Smooth muscle cell (in vitro differentiated cells): ENCODE data around the gene MSANTD4. TPM values are rescaled to one million over a fixed set of nuclear protein-coding genes. Genes with fewer than 3 reads are reported as not detected.
A peak's percentile ranks its signal among the peaks of the same experiment; 100 is the strongest.

Source experiments
- DNase-seq: peaks from one replicate; lab custom pipeline; 2025; ENCODE audit not compliant: unreplicated experiment; lab: John Stamatoyannopoulos, UW
- H2AFZ ChIP-seq: fragments of 200-600 bp; sonication (generic); 2 replicates; pipeline ENCODE4 v1.6.0; 2016; ENCODE audit warnings: antibody characterized with exemption, low read depth, mild to moderate bottlenecking
- H3F3A ChIP-seq: fragments of 200-600 bp; sonication (generic); 2 replicates; pipeline ENCODE4 v1.6.0; 2017; ENCODE audit warnings: antibody characterized with exemption, low read depth
- H3K27ac ChIP-seq: fragments of 200-600 bp; sonication (generic); 2 replicates; pipeline ENCODE4 v1.5.1; 2016; ENCODE audit warnings: low read depth, mild to moderate bottlenecking
- H3K27me3 ChIP-seq: fragments of 200-600 bp; sonication (generic); 2 replicates; pipeline ENCODE4 v1.6.1; 2016; ENCODE audit warnings: low read depth, mild to moderate bottlenecking
- H3K36me3 ChIP-seq: fragments of 200-600 bp; sonication (generic); 2 replicates; pipeline ENCODE4 v1.5.1; 2016; ENCODE audit warnings: low read depth
- H3K4me1 ChIP-seq: fragments of 200-600 bp; sonication (generic); 2 replicates; pipeline ENCODE4 v1.5.1; 2016; ENCODE audit warnings: low read depth
- H3K4me2 ChIP-seq: fragments of 200-600 bp; sonication (generic); 2 replicates; pipeline ENCODE4 v1.6.0; 2016; ENCODE audit warnings: mild to moderate bottlenecking
- H3K4me3 ChIP-seq: fragments of 200-600 bp; sonication (generic); 2 replicates; pipeline ENCODE4 v1.5.1; 2016; ENCODE audit warnings: mild to moderate bottlenecking
- H3K79me2 ChIP-seq: fragments of 200-600 bp; sonication (generic); 2 replicates; pipeline ENCODE4 v1.6.0; 2016; ENCODE audit warnings: low read depth, mild to moderate bottlenecking
- H3K9ac ChIP-seq: fragments of 200-600 bp; sonication (generic); 2 replicates; pipeline ENCODE4 v1.6.0; 2016; ENCODE audit warnings: low read depth
- H3K9me3 ChIP-seq: fragments of 200-600 bp; sonication (generic); replicated peaks from 2 replicates; pipeline ENCODE4 v1.5.1; 2016; ENCODE audit warnings: low read depth
- H4K20me1 ChIP-seq: fragments of 200-600 bp; sonication (generic); 2 replicates; pipeline ENCODE4 v1.6.0; 2016; ENCODE audit warnings: low read depth
- WGBS: methylation state at CpG from one replicate; pipeline ENCODE4 v1.1.7; 2016; ENCODE audit warnings: low lambda C conversion rate; 5-methylcytosine and 5-hydroxymethylcytosine counted together
- polyA plus RNA-seq: library from polyadenylated mRNA; unstranded; fragments of >200 nt; fragmentation: Nextera tagmentation; extraction: Ambion mirVana; gene quantifications from 2 replicates; pipeline ENCODE4 v1.2.1, GENCODE V29; 2016
- total RNA-seq: library from RNA; depleted of rRNA; stranded (reverse); fragments of >200 nt; gene quantifications from 2 replicates; pipeline ENCODE4 v1.2.3, GENCODE V29; 2014
- TF ChIP-seq, protein P1 (sequence below): fragments of 200-600 bp; sonication (generic); IDR thresholded peaks from 2 replicates; pipeline ENCODE4 v1.5.1; 2017; ENCODE audit warnings: borderline replicate concordance, mild to moderate bottlenecking, antibody characterized with exemption; ENCODE audit not compliant: insufficient read depth, poor library complexity, severe bottlenecking

The MSANTD4 gene
- total and polyA plus RNA-seq, 2 experiments from 2014 or later, result 5.9 to 18.3 TPM

DNA sequence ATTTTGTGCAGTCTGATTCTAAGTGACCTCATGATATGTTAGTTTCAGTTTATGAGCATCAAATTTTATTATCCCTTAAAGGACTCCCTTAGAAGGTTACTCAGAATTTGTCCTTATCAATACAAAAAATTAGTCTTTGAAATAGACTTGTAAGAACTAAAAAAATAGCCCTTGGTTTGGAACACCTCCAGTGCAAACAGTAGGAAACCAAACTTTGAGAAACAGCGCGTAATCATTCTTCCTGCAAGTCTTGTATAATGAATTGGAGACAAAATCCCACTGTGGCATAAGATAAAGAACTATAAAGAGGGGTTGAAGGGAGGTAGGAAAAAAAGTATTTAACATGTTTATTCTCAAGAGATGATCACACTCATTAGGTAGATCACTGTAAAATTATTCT is 10.8 kb upstream of the MSANTD4 start:
- Histone ChIP-seq H3F3A (no peaks in the 10 kb centered on the region), H3K36me3 (no peaks in the 10 kb centered on the region), H3K4me3 (no peak overlapping the region), H3K4me2 (no peak overlapping the region), H3K9me3 (no peaks in the 10 kb centered on the region), H4K20me1 (no peaks in the 10 kb centered on the region), H3K27ac (no peak overlapping the region), H2AFZ (no peak overlapping the region), H3K27me3 (no peaks in the 10 kb centered on the region), H3K79me2 (no peaks in the 10 kb centered on the region), H3K4me1 (no peaks in the 10 kb centered on the region), H3K9ac (no peak overlapping the region)
- DNase-seq, result no peak
- TF ChIP-seq, protein P1, sequence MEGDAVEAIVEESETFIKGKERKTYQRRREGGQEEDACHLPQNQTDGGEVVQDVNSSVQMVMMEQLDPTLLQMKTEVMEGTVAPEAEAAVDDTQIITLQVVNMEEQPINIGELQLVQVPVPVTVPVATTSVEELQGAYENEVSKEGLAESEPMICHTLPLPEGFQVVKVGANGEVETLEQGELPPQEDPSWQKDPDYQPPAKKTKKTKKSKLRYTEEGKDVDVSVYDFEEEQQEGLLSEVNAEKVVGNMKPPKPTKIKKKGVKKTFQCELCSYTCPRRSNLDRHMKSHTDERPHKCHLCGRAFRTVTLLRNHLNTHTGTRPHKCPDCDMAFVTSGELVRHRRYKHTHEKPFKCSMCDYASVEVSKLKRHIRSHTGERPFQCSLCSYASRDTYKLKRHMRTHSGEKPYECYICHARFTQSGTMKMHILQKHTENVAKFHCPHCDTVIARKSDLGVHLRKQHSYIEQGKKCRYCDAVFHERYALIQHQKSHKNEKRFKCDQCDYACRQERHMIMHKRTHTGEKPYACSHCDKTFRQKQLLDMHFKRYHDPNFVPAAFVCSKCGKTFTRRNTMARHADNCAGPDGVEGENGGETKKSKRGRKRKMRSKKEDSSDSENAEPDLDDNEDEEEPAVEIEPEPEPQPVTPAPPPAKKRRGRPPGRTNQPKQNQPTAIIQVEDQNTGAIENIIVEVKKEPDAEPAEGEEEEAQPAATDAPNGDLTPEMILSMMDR, result no peak
- WGBS, result 76% methylated on average over 2 of the region's 2 CpGs

DNA sequence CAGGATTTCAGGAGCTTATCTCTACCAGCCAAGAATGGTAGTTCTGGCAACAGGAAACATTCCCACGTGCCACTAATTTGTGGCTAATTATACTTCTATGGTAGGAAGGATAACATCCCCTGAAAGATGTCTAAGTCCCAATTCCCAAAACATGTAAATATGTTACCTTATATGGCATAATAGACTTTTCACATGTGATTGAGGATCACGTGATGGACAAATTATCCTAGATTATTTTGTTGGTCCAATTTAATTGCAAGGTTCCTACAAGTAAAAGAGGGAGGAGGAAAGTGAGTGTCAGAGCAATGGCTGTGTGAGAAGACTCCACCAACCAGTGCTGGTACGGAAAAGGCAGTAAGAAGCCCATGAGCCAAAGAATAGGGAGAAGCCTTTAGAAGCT is 9.9 kb upstream of the MSANTD4 start:
- H3K79me2 ChIP-seq, result no peaks in the 10 kb centered on the region
- no peak for DNase-seq
- H2AFZ ChIP-seq, result no peak overlapping the region
- H3K27me3 ChIP-seq, result no peaks in the 10 kb centered on the region
- TF ChIP-seq, protein P1, result no peak
- no peaks in the 10 kb centered on the region for H3K4me1 ChIP-seq
- H3K4me3 ChIP-seq, result no peak overlapping the region
- no peaks in the 10 kb centered on the region for H4K20me1 ChIP-seq
- no peaks in the 10 kb centered on the region for H3K9me3 ChIP-seq
- WGBS, result 85% methylated on average over 3 of the region's 3 CpGs
- H3K4me2 ChIP-seq, result no peak overlapping the region
- H3K36me3 ChIP-seq, result no peaks in the 10 kb centered on the region
- H3F3A ChIP-seq, result no peaks in the 10 kb centered on the region
- H3K9ac ChIP-seq, result no peak overlapping the region
- H3K27ac ChIP-seq, result peak overlapping the region; percentile 26

GRCh38 chr11:106031202-106031810 is 9.3 kb upstream of the MSANTD4 start:
- H3K4me3 ChIP-seq, result no peak overlapping the region
- H3K9ac ChIP-seq, result no peak overlapping the region
- 75% methylated on average over 2 of the region's 2 CpGs for WGBS
- no peaks in the 10 kb centered on the region for H4K20me1 ChIP-seq
- peak overlapping the region; percentile 74 for H3K27ac ChIP-seq
- no peak overlapping the region for H3K4me2 ChIP-seq
- no peaks in the 10 kb centered on the region for H3K9me3 ChIP-seq
- DNase-seq, result no peak
- no peak overlapping the region for H2AFZ ChIP-seq
- no peaks in the 10 kb centered on the region for H3F3A ChIP-seq
- TF ChIP-seq, protein P1, result no peak
- H3K4me1 ChIP-seq, result no peaks in the 10 kb centered on the region
- H3K79me2 ChIP-seq, result no peaks in the 10 kb centered on the region
- H3K36me3 ChIP-seq, result no peaks in the 10 kb centered on the region
- H3K27me3 ChIP-seq, result no peaks in the 10 kb centered on the region

DNA sequence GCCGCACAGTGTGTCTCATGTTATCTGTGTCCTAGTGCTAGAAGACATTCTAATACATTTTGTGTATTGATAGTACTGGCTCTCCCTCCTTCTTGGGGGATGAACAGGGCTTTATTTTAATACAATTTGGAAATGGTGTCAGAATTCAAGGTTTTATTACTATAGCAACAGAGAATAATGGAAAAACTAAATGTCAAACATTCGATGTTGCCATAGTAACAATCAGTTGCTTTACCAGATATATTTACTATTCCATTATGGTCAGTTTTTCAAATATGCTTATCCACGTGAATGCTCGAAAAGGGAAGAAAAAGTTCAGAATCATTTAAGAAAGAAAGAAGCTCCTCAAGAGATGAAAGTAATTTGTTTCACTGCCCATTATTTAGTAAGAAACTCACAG is 8.6 kb upstream of the MSANTD4 start:
- Histone ChIP-seq H3K9ac (no peak overlapping the region), H3K27me3 (no peaks in the 10 kb centered on the region), H3K9me3 (no peaks in the 10 kb centered on the region), H2AFZ (no peak overlapping the region), H3K79me2 (no peaks in the 10 kb centered on the region), H3F3A (no peaks in the 10 kb centered on the region), H4K20me1 (no peaks in the 10 kb centered on the region), H3K4me2 (no peak overlapping the region), H3K27ac (peak overlapping the region; percentile 74), H3K4me3 (no peak overlapping the region), H3K4me1 (no peaks in the 10 kb centered on the region), H3K36me3 (no peaks in the 10 kb centered on the region)
- TF ChIP-seq, protein P1, result no peak
- whole genome bisulfite sequencing, result 68% methylated on average over 4 of the region's 4 CpGs
- no peak for DNase-seq
